Measurements from ENCODE around the gene CDH13.

Gene CDH13

GRCh38 chr16:83734136-83734535 is 1107.4 kb downstream of the CDH13 start:
- H3K79me2 ChIP-seq (ENCODE audit: control insufficient read depth, insufficient read depth, low read length, unreplicated experiment): no peaks in the 10 kb centered on the region
- no peak overlapping the region for H3K4me3 ChIP-seq (ENCODE audit: low read depth, low read length)
- H3K27ac ChIP-seq (ENCODE audit: low read depth, low read length): no peak overlapping the region
- no peaks in the 10 kb centered on the region for H3K36me3 ChIP-seq (ENCODE audit: insufficient read depth, low read length)
- no peaks in the 10 kb centered on the region for H3K4me1 ChIP-seq (ENCODE audit: control insufficient read depth, insufficient read depth, low read length, unreplicated experiment)
- H2AFZ ChIP-seq (ENCODE audit: low read length, unreplicated experiment): no peak overlapping the region
- no peaks in the 10 kb centered on the region for H3K27me3 ChIP-seq (ENCODE audit: insufficient read depth, low read length)

GRCh38 chr16:83737729-83738354 is 1111.1 kb downstream of the CDH13 start:
- Histone ChIP-seq H3K79me2 (ENCODE audit: control insufficient read depth, insufficient read depth, low read length, unreplicated experiment) (no peaks in the 10 kb centered on the region), H3K36me3 (ENCODE audit: insufficient read depth, low read length) (no peaks in the 10 kb centered on the region), H3K27me3 (ENCODE audit: insufficient read depth, low read length) (no peaks in the 10 kb centered on the region)

GRCh38 chr16:83738923-83739503 is 1112.2 kb downstream of the CDH13 start:
- Histone ChIP-seq H3K27me3 (ENCODE audit: insufficient read depth, low read length) (no peaks in the 10 kb centered on the region), H3K79me2 (ENCODE audit: control insufficient read depth, insufficient read depth, low read length, unreplicated experiment) (no peaks in the 10 kb centered on the region), H3K4me3 (ENCODE audit: low read depth, low read length) (no peak overlapping the region), H2AFZ (ENCODE audit: low read length, unreplicated experiment) (no peak overlapping the region), H3K36me3 (ENCODE audit: insufficient read depth, low read length) (no peaks in the 10 kb centered on the region), H3K4me1 (ENCODE audit: control insufficient read depth, insufficient read depth, low read length, unreplicated experiment) (no peaks in the 10 kb centered on the region), H3K27ac (ENCODE audit: low read depth, low read length) (no peak overlapping the region)

More at GRCh38 chr16:83737729-83738354, 1111.1 kb downstream of the CDH13 start:
- no peaks in the 10 kb centered on the region for H3K4me1 ChIP-seq (ENCODE audit: control insufficient read depth, insufficient read depth, low read length, unreplicated experiment)
- no peak overlapping the region for H3K4me3 ChIP-seq (ENCODE audit: low read depth, low read length)
- H3K27ac ChIP-seq (ENCODE audit: low read depth, low read length): no peak overlapping the region
- no peak overlapping the region for H2AFZ ChIP-seq (ENCODE audit: low read length, unreplicated experiment)

- Histone ChIP-seq H3K4me3 (ENCODE audit: low read depth, low read length) (no peak overlapping the region), H2AFZ (ENCODE audit: low read length, unreplicated experiment) (no peak overlapping the region), H3K27ac (ENCODE audit: low read depth, low read length) (no peak overlapping the region), H3K36me3 (ENCODE audit: insufficient read depth, low read length) (no peaks in the 10 kb centered on the region), H3K79me2 (ENCODE audit: control insufficient read depth, insufficient read depth, low read length, unreplicated experiment) (no peaks in the 10 kb centered on the region), H3K4me1 (ENCODE audit: control insufficient read depth, insufficient read depth, low read length, unreplicated experiment) (no peaks in the 10 kb centered on the region), H3K27me3 (ENCODE audit: insufficient read depth, low read length) (no peaks in the 10 kb centered on the region)
Observed at GRCh38 chr16:83742124-83742899, 1115.5 kb downstream of the CDH13 start.

GRCh38 chr16:83743241-83743640 is 1116.5 kb downstream of the CDH13 start:
- Histone ChIP-seq H3K4me3 (ENCODE audit: low read depth, low read length) (no peak overlapping the region), H3K36me3 (ENCODE audit: insufficient read depth, low read length) (no peaks in the 10 kb centered on the region), H3K27me3 (ENCODE audit: insufficient read depth, low read length) (no peaks in the 10 kb centered on the region), H3K4me1 (ENCODE audit: control insufficient read depth, insufficient read depth, low read length, unreplicated experiment) (no peaks in the 10 kb centered on the region), H2AFZ (ENCODE audit: low read length, unreplicated experiment) (no peak overlapping the region), H3K27ac (ENCODE audit: low read depth, low read length) (no peak overlapping the region), H3K79me2 (ENCODE audit: control insufficient read depth, insufficient read depth, low read length, unreplicated experiment) (no peaks in the 10 kb centered on the region)

GRCh38 chr16:83743720-83744119 is 1117.0 kb downstream of the CDH13 start:
- H3K4me1 ChIP-seq (ENCODE audit: control insufficient read depth, insufficient read depth, low read length, unreplicated experiment): no peaks in the 10 kb centered on the region
- H3K27ac ChIP-seq (ENCODE audit: low read depth, low read length): no peak overlapping the region
- no peaks in the 10 kb centered on the region for H3K36me3 ChIP-seq (ENCODE audit: insufficient read depth, low read length)

GRCh38 chr16:83744441-83744981 is 1117.7 kb downstream of the CDH13 start:
- Histone ChIP-seq H3K27ac (ENCODE audit: low read depth, low read length) (no peak overlapping the region), H2AFZ (ENCODE audit: low read length, unreplicated experiment) (no peak overlapping the region), H3K4me3 (ENCODE audit: low read depth, low read length) (no peak overlapping the region)

More at GRCh38 chr16:83743720-83744119, 1117.0 kb downstream of the CDH13 start:
- H3K27me3 ChIP-seq (ENCODE audit: insufficient read depth, low read length): no peaks in the 10 kb centered on the region
- H3K4me3 ChIP-seq (ENCODE audit: low read depth, low read length): no peak overlapping the region
- no peaks in the 10 kb centered on the region for H3K79me2 ChIP-seq (ENCODE audit: control insufficient read depth, insufficient read depth, low read length, unreplicated experiment)
- no peak overlapping the region for H2AFZ ChIP-seq (ENCODE audit: low read length, unreplicated experiment)

GRCh38 chr16:83746611-83747010 is 1119.8 kb downstream of the CDH13 start:
- no peaks in the 10 kb centered on the region for H3K27me3 ChIP-seq (ENCODE audit: insufficient read depth, low read length)
- H3K4me3 ChIP-seq (ENCODE audit: low read depth, low read length): no peak overlapping the region
- H3K79me2 ChIP-seq (ENCODE audit: control insufficient read depth, insufficient read depth, low read length, unreplicated experiment): no peaks in the 10 kb centered on the region
- H3K4me1 ChIP-seq (ENCODE audit: control insufficient read depth, insufficient read depth, low read length, unreplicated experiment): no peaks in the 10 kb centered on the region
- H3K36me3 ChIP-seq (ENCODE audit: insufficient read depth, low read length): no peaks in the 10 kb centered on the region
- H2AFZ ChIP-seq (ENCODE audit: low read length, unreplicated experiment): no peak overlapping the region
- no peak overlapping the region for H3K27ac ChIP-seq (ENCODE audit: low read depth, low read length)

More at GRCh38 chr16:83744441-83744981, 1117.7 kb downstream of the CDH13 start:
- Histone ChIP-seq H3K36me3 (ENCODE audit: insufficient read depth, low read length) (no peaks in the 10 kb centered on the region), H3K27me3 (ENCODE audit: insufficient read depth, low read length) (no peaks in the 10 kb centered on the region), H3K79me2 (ENCODE audit: control insufficient read depth, insufficient read depth, low read length, unreplicated experiment) (no peaks in the 10 kb centered on the region), H3K4me1 (ENCODE audit: control insufficient read depth, insufficient read depth, low read length, unreplicated experiment) (no peaks in the 10 kb centered on the region)

- Histone ChIP-seq H3K27ac (ENCODE audit: low read depth, low read length) (no peak overlapping the region), H3K36me3 (ENCODE audit: insufficient read depth, low read length) (no peaks in the 10 kb centered on the region), H2AFZ (ENCODE audit: low read length, unreplicated experiment) (no peak overlapping the region), H3K27me3 (ENCODE audit: insufficient read depth, low read length) (no peaks in the 10 kb centered on the region), H3K4me3 (ENCODE audit: low read depth, low read length) (no peak overlapping the region), H3K4me1 (ENCODE audit: control insufficient read depth, insufficient read depth, low read length, unreplicated experiment) (no peaks in the 10 kb centered on the region), H3K79me2 (ENCODE audit: control insufficient read depth, insufficient read depth, low read length, unreplicated experiment) (no peaks in the 10 kb centered on the region)
Observed at GRCh38 chr16:83747936-83748335, 1121.2 kb downstream of the CDH13 start.

- no peaks in the 10 kb centered on the region for H3K79me2 ChIP-seq (ENCODE audit: control insufficient read depth, insufficient read depth, low read length, unreplicated experiment)
- H3K4me3 ChIP-seq (ENCODE audit: low read depth, low read length): no peak overlapping the region
- H3K27me3 ChIP-seq (ENCODE audit: insufficient read depth, low read length): no peaks in the 10 kb centered on the region
- no peaks in the 10 kb centered on the region for H3K4me1 ChIP-seq (ENCODE audit: control insufficient read depth, insufficient read depth, low read length, unreplicated experiment)
- H2AFZ ChIP-seq (ENCODE audit: low read length, unreplicated experiment): no peak overlapping the region
- no peaks in the 10 kb centered on the region for H3K36me3 ChIP-seq (ENCODE audit: insufficient read depth, low read length)
- no peak overlapping the region for H3K27ac ChIP-seq (ENCODE audit: low read depth, low read length)
Observed at GRCh38 chr16:83755391-83755790, 1128.6 kb downstream of the CDH13 start.

Data from ACC112 (cell line).